ENCODE measurements around the gene RAB33B. TPM values are rescaled to one million over a fixed set of nuclear protein-coding genes. Genes with fewer than 3 reads are reported as not detected.

The RAB33B gene
- total RNA-seq, 1 experiment from 2014 or later: 5.7 TPM

DNA sequence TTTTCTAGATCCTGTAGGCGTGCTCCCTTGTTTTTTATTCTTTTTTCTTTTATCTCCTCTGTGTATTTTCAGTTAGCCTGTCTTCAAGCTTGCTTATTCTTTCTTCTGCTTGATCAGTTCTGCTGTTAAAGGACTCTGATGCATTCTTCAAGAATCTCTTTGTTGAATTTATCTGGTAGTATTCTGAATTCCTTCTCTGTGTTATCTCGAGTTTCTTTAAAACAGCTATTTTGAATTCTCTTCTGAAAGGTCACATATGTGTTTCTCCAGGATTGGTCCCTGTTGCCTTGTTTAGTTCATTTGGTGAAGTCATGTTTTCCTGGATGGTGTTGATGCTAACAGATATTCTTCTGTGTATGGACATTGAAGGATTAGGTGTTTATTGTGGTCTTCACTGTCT lies 15.3 kb downstream of the RAB33B start:
- ChIA-PET POLR2A (no interaction called here), CTCF (no interaction called here)
- DNase-seq (ENCODE audit: low spot score): no peak
- ATAC-seq: no peak
- peaks cover 35% of the 10 kb centered on the region for H3K36me3 Mint-ChIP-seq
- peaks cover 38% of the 10 kb centered on the region for H3K9me3 Mint-ChIP-seq
- H3K27ac Mint-ChIP-seq: no peak overlapping the region
- no peaks in the 10 kb centered on the region for H3K27me3 Mint-ChIP-seq (ENCODE audit: low read depth)
- no peaks in the 10 kb centered on the region for H3K4me1 Mint-ChIP-seq
- H3K4me3 Mint-ChIP-seq: no peak overlapping the region
- TF ChIP-seq TEAD1 (CRISPR knock-in tag; IDR thresholded peaks at IDR 0.05): no peak
- no peak for TF ChIP-seq MXD4 (CRISPR knock-in tag; IDR thresholded peaks at IDR 0.05; ENCODE audit: borderline replicate concordance)
- no peak for TF ChIP-seq FOXP1 (CRISPR knock-in tag; IDR thresholded peaks at IDR 0.05; ENCODE audit: borderline replicate concordance)
- TF ChIP-seq, protein P1, sequence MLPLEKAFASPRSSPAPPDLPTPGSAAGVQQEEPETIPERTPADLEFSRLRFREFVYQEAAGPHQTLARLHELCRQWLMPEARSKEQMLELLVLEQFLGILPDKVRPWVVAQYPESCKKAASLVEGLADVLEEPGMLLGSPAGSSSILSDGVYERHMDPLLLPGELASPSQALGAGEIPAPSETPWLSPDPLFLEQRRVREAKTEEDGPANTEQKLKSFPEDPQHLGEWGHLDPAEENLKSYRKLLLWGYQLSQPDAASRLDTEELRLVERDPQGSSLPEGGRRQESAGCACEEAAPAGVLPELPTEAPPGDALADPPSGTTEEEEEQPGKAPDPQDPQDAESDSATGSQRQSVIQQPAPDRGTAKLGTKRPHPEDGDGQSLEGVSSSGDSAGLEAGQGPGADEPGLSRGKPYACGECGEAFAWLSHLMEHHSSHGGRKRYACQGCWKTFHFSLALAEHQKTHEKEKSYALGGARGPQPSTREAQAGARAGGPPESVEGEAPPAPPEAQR (CRISPR knock-in tag; IDR thresholded peaks at IDR 0.05): no peak
- TF ChIP-seq NFATC4 (CRISPR knock-in tag; IDR thresholded peaks at IDR 0.05): no peak
- no peak for TF ChIP-seq ATF6 (CRISPR knock-in tag; IDR thresholded peaks at IDR 0.05)
- TF ChIP-seq ZNF263 (CRISPR knock-in tag; IDR thresholded peaks at IDR 0.05; ENCODE audit: low read depth): no peak
- no peak for TF ChIP-seq ZNF219 (CRISPR knock-in tag; IDR thresholded peaks at IDR 0.05; ENCODE audit: borderline replicate concordance)

GRCh38 chr4:139469869-139470268 lies 15.9 kb downstream of the RAB33B start:
- ChIA-PET CTCF (interaction anchor here (1.4 kb wide), 1 partner anchor 17 kb away, joined by 3 read pairs; no protein-coding TSS in a partner anchor), POLR2A (no interaction called here)
- Mint-ChIP-seq H3K36me3 (peaks cover 37% of the 10 kb centered on the region), H3K27ac (no peak overlapping the region), H3K4me3 (no peak overlapping the region), H3K4me1 (no peaks in the 10 kb centered on the region), H3K9me3 (peaks cover 38% of the 10 kb centered on the region), H3K27me3 (ENCODE audit: low read depth) (no peaks in the 10 kb centered on the region)
- ATAC-seq: no peak
- TF ChIP-seq ZNF416 (CRISPR knock-in tag; IDR thresholded peaks at IDR 0.05) (no peak), ELF4 (CRISPR knock-in tag; IDR thresholded peaks at IDR 0.05; ENCODE audit: low read depth) (no peak), PRDM15 (CRISPR knock-in tag; IDR thresholded peaks at IDR 0.05) (no peak)
- no peak for DNase-seq (ENCODE audit: low spot score)

DNA sequence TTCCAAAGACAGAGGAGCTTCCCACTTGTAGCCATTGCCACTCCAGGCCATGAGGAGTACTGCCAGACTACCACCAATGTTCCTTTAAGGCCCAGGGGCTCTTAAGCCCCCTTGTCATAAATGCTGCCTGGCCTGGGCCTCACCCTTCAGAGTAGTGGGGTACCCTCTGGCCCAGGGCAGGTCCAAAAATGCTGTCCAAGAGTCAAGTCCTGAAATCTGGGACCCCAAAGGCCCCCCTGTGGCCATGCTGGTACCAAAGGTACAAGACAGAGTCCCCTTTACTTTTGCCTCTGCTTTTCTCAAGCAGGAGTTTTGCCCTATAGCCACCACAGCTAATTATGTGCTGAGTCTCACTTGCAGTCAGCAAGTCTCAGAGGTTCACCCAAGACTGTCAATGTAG lies 16.4 kb downstream of the RAB33B start:
- Mint-ChIP-seq H3K27ac (no peak overlapping the region), H3K4me3 (no peak overlapping the region), H3K9me3 (peaks cover 38% of the 10 kb centered on the region), H3K27me3 (ENCODE audit: low read depth) (no peaks in the 10 kb centered on the region), H3K36me3 (peaks cover 37% of the 10 kb centered on the region), H3K4me1 (no peaks in the 10 kb centered on the region)
- POLR2A ChIA-PET: no interaction called here
- 0 out of 2 replicates have a peak, but pooled peaks have one; percentile 20 for ATAC-seq
- CTCF ChIA-PET: interaction anchor here (1.4 kb wide), 1 partner anchor 17 kb away, joined by 3 read pairs; no protein-coding TSS in a partner anchor
- no peak for DNase-seq (ENCODE audit: low spot score)
- no peak for TF ChIP-seq ZNF232 (CRISPR knock-in tag; IDR thresholded peaks at IDR 0.05)
- TF ChIP-seq SMAD4 (CRISPR knock-in tag; IDR thresholded peaks at IDR 0.05): no peak
- no peak for TF ChIP-seq PRDM15 (CRISPR knock-in tag; IDR thresholded peaks at IDR 0.05)
- TF ChIP-seq TEAD1 (CRISPR knock-in tag; IDR thresholded peaks at IDR 0.05): no peak
- no peak for TF ChIP-seq NFATC4 (CRISPR knock-in tag; IDR thresholded peaks at IDR 0.05)
- TF ChIP-seq ERG (CRISPR knock-in tag; IDR thresholded peaks at IDR 0.05): no peak
- no peak for TF ChIP-seq OVOL2 (CRISPR knock-in tag; IDR thresholded peaks at IDR 0.05; ENCODE audit: borderline replicate concordance)
- TF ChIP-seq, protein P2, sequence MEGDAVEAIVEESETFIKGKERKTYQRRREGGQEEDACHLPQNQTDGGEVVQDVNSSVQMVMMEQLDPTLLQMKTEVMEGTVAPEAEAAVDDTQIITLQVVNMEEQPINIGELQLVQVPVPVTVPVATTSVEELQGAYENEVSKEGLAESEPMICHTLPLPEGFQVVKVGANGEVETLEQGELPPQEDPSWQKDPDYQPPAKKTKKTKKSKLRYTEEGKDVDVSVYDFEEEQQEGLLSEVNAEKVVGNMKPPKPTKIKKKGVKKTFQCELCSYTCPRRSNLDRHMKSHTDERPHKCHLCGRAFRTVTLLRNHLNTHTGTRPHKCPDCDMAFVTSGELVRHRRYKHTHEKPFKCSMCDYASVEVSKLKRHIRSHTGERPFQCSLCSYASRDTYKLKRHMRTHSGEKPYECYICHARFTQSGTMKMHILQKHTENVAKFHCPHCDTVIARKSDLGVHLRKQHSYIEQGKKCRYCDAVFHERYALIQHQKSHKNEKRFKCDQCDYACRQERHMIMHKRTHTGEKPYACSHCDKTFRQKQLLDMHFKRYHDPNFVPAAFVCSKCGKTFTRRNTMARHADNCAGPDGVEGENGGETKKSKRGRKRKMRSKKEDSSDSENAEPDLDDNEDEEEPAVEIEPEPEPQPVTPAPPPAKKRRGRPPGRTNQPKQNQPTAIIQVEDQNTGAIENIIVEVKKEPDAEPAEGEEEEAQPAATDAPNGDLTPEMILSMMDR (IDR thresholded peaks at IDR 0.05): no peak
- TF ChIP-seq MXD4 (CRISPR knock-in tag; IDR thresholded peaks at IDR 0.05; ENCODE audit: borderline replicate concordance): no peak
